Endothelial cell of umbilical vein (primary cell): ENCODE measurements around the gene WDR18.

Experiments used
- CTCF ChIP-seq, 2 donors: IDR thresholded peaks; 1 replicate in 1 of 2; 2 replicates in 1 of 2; pipeline ENCODE4 v1.5.1; 2011; ENCODE audit warnings: low read length in 2 of 2, mild to moderate bottlenecking in 2 of 2, moderate library complexity in 2 of 2, control low read depth in 1 of 2, inconsistent platforms in 1 of 2, low read depth in 1 of 2; ENCODE audit not compliant: insufficient read depth in 1 of 2; ENCODE audit errors: extremely low read depth in 1 of 2
- EZH2 ChIP-seq: IDR thresholded peaks from 2 replicates; pipeline ENCODE4 v1.6.1; 2012; ENCODE audit warnings: borderline replicate concordance, low read depth, mild to moderate bottlenecking, moderate library complexity, low read length, inconsistent platforms; ENCODE audit not compliant: severe bottlenecking
- JUN ChIP-seq: IDR thresholded peaks from 2 replicates; pipeline ENCODE4 v1.6.1; 2011; ENCODE audit warnings: borderline replicate concordance, low read depth; ENCODE audit not compliant: insufficient read length, insufficient read depth
- MAX ChIP-seq: IDR thresholded peaks from 2 replicates; pipeline ENCODE4 v1.6.1; 2011; ENCODE audit not compliant: insufficient read depth, insufficient read length
- POLR2A ChIP-seq: IDR thresholded peaks from 2 replicates; pipeline ENCODE4 v1.6.1; 2012; ENCODE audit warnings: low read depth, mild to moderate bottlenecking, control low read depth, low read length
- POLR2AphosphoS5 ChIP-seq: IDR thresholded peaks from 2 replicates; pipeline ENCODE4 v1.6.1; 2012; ENCODE audit warnings: low read depth, mild to moderate bottlenecking, control low read depth, low read length, moderate library complexity; ENCODE audit not compliant: insufficient read depth

- TF ChIP-seq CTCF (IDR thresholded peaks at IDR 0.05; ENCODE audit: extremely low read depth in 1 of 2, insufficient read depth in 1 of 2, low read depth in 1 of 2, low read length in 2 of 2) (no peak), EZH2 (no peak), POLR2AphosphoS5 (no peak), POLR2A (no peak), JUN (no peak), MAX (no peak)
Observed at GRCh38 chr19:956766-957440, 27.2 kb upstream of the WDR18 start.
